GM19463 (cell line): Measurements from ENCODE around the gene ATP8A2.
"Not testable (repeated sequence)": the region's sequence is repeated elsewhere in the genome, so short reads cannot be mapped to it uniquely, and the experiment has no call there.

Experiments
- ATAC-seq: cut with Tn5 transposase; IDR thresholded peaks from one replicate; pipeline ENCODE4 v1.9.1; 2021; ENCODE audit warnings: mild to moderate bottlenecking, moderate library complexity; ENCODE audit not compliant: unreplicated experiment

Gene ATP8A2

DNA sequence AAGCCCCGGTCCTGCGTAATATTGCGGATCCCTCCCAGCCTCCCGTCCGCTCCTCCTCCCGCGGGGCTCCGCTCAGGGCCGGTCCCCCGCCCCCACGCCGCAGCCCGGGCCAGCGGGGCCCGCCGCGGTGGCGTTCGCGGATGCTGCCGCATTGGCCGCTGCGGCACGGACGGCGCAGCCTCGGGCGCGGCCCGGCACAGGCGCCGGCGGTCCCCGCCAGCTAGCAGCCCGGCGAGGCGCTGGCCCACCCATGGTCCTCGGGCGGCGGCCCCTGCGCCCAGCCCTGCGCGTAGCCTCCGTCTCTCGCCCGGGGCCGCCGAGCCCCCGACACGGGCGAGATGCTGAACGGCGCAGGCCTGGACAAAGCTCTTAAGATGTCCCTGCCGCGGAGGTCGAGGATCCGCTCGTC is at the start of gene ATP8A2:
Gene ATP8A2 (plus strand): TSS at position 100 of the 409 bp plus-strand sequence. CDS start 239 bp downstream, at position 339.
- ATAC-seq = no peak

DNA sequence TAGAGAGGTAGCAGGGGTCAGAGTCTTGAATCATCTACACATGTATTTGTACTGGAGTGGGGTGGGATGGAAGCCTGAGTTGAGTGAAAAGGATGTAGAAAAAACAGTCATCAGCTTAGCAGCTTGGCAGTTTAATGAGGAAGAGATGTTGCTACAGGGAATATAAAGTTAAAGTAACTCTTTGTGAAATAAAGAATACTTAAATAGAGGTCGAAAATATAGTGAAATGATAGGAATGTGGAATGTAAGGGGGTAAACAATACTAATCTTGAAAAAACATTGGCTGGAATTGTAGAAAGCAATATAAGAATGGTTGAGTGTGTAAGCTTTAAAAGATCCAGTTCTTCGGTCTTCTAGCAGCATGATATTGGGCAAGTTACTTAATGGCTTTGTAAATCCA is 47.7 kb upstream of the ATP8A2 start:
- no peak for ATAC-seq

DNA sequence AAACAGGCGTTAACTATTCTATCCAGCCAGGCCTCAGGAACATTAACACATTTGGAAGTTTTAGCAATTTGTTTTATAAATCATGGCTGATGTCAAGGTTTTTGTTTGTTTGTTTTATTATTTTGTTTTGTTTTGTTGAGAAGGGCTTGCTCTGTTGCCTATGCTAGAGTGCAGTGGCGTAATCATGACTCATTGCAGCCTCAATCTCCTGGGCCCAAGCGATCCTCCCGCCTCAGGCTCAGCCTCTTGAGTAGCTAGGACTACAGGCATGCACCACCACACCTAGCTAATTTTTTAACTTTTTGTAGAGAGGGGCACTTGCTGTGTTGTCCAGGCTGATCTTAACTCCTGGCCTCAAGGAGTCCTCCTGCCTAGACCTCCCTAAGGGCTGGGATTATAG is 42.1 kb upstream of the ATP8A2 start:
- no peak for ATAC-seq

DNA sequence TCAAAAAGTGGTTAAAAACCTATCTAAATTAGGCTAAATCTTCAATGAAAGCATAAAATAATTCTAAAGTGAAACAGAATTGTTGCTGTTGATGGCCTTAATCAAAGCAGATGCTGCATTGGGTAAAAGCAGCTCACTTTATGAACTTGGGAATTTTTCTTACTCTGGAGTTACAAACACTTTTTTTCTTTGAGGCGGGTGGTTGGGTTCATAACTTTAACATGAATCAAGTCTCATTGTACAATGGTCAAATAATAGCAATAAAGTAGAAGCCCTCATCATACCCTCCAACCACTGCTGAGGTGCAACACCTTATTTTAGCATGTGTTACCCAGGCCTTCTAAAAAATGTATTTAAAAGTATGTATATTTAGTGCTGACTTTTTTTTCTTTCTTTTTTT is 41.2 kb upstream of the ATP8A2 start:
- ATAC-seq = no peak

DNA sequence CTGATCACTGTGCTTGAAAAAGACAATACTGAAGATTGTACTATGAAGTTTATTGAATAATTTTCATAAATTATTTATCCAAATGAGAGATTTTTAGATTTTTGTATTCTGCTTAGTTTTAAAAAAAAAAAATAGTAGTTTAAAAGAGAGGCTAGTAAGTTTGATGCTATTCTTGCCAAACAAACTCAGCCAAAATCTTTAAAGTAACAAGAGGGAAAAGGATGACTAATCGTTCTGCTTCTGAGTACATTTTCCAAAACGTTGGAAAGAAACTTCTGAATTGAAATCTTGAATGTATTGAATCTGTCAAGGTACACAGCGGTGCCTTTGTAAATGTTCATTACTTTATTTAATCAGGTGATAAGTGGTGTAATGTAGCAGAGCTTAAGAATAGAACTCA is 35.9 kb upstream of the ATP8A2 start:
- no peak for ATAC-seq

DNA sequence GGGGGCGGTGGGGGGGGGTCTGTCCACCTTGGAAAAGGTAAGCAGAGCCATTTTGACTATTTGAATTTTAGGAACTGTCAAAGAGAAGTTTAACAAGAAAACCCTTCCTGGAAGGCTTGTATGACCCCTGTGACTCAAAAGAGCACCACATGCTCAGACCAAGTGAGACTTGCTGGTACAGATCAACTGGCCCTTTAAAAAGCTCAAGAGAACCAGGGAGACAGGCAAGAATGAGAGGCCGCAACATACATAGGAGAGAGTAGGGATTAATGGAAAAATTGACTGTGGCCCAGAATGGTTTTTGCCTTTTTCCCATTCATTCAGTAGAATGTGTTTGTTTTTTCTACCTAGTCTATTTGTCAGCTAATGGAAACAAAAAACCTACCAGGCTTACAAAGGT is 26.2 kb upstream of the ATP8A2 start:
- ATAC-seq = no peak

DNA sequence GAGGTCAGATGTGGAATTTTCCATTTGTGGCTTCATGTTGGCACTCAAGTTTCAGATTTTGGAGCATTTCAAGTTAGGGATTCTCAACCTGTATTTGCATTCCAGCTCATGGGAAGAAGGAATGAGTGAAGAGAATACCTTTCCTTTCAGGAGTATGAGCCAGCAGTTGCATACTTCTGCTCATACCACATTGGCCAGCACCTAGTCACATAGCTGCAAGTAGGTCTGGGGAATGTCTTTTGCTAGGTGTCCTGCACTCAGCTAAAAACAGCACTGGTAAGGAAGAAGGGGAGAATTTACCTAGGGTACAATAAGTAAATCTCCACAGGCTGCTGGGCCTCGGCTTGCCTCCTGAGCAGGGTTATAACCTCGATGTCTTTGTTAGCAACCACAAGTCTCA is 24.6 kb upstream of the ATP8A2 start:
- no peak for ATAC-seq

DNA sequence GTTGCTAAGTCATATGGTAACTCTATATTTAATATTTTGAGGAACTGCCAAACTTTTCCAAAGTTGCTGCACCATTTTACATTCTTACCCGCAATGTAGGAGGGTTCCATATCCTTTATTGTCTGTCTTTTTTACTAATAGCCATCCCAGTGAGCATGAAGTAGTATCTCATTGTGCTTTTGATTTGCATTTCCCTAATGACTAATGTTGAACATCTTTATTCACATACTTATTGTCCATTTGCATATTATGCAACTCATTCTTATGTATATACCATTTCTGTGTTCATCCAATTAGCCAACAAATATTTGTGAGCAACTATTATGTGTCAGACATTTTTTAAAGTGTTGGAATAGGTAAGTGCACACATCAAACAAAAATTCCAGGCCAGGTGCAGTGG is 20.4 kb upstream of the ATP8A2 start:
- ATAC-seq = no peak

DNA sequence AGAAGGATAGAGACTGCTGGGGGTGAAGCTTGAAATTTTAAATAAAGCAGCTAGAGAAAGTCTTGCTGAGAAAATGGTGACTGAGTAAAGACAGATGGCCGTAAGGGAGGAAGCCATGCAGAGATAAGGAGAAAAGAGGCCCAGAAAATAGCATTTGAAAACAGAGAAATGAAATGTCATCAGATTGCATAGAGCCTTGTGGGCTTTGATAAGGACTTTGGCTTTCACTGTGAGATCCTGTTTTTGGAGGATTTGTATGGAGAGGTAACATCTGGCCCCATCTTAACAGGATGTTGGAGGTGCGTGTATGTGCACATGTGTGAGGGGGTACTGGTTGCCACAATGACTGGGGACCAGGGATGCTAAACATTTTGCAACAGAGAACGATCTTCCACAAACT is 19.5 kb upstream of the ATP8A2 start:
- no peak for ATAC-seq

DNA sequence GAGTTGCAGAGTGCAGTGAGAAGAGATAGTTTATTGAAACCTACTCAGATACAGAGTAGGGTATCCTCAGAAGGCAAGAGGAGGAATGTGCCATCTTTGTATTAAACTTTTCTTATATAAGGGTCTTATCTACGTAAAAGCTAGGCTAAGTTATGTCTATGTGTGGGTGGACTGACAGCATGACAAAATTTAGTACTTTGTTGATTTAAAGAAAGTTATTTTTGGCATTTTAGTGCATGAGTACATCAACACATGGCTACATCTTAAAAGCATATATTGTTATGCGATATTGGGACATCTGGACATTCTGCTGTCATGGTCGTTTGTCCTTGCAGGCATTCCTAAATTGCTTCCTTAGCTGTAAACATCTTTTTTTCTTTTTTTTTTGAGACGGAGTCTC is 19.0 kb upstream of the ATP8A2 start:
- no peak for ATAC-seq

DNA sequence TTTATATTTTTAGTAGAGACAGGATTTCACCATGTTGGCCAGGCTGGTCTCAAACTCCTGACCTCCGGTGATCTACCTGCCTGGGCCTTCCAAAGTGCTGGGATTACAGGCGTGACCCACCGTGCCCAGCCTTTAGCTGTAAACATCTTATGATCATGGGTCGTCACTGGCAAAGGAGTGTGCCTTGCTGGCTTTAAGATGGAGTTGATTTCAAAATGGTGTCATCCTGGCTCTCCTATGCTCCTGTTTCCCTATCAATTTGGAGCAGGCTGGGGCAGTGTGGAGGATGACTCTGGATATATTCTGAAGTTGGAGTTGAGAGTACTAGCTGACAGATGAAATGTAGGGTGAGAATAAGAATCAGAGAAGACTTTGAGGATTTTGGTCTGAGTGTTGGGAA is 18.4 kb upstream of the ATP8A2 start:
- ATAC-seq = no peak

DNA sequence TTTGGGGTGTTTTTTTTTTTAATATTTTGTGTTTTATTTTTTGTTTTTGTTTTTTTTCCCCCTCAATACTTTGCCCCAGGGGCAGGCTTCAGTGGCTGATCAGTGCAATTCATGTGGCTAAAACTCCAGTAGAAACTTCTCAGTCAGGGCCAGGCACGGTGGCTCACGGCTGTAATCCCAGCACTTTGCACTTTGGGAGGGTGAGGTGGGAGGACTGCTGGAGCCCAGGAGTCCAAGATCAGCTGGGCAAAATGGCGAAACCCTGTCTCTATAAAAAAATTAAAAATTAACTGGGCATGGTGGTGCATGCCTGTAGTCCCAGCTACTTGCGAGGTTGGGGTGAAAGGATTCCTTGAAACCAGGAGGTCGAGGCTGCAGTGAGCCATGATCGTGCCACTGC is 17.4 kb upstream of the ATP8A2 start:
- ATAC-seq = no peak

DNA sequence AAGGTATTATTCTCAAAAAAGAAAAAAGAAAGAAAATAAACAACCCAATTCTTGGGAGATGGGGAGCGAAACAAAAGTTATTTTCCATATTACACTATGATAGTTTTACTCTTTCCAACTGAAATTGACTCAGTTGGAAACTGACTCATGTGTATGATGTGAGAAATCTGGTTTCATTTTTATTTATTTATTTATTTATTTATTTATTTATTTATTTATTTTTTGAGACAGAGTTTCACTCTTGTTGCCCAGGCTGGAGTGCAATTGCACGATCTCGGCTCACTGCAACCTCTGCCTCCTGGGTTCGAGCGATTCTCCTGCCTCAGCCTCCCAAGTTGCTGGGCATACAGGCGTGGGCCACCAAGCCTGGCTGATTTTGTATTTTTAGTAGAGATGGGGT is 11.3 kb upstream of the ATP8A2 start:
- not testable (repeated sequence) for ATAC-seq

DNA sequence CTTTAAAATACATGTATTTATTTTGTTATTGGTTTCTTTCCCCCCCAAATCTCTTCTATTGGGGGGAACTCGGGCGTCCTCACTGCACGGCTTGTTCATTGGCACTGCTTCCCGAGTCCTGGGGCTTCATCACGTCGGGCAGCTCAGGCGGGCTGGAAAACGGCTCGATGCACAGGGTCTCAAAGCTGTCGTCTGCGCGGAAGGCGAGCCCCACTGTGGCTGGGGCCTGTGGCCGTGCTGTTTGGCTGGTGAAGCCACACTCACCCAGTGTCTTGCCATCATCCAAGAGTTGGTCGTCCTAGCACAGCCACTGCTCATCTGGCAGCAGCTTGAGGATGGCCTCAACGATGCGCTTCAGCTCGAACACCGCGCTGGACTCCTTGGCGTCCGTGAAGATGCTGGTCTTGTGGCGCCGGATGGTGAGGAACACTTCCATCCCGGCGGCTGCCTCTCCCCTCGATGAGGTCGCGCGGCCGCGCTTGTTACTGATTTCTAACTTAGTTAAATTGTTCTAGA is 6.0 kb upstream of the ATP8A2 start:
- ATAC-seq = no peak

DNA sequence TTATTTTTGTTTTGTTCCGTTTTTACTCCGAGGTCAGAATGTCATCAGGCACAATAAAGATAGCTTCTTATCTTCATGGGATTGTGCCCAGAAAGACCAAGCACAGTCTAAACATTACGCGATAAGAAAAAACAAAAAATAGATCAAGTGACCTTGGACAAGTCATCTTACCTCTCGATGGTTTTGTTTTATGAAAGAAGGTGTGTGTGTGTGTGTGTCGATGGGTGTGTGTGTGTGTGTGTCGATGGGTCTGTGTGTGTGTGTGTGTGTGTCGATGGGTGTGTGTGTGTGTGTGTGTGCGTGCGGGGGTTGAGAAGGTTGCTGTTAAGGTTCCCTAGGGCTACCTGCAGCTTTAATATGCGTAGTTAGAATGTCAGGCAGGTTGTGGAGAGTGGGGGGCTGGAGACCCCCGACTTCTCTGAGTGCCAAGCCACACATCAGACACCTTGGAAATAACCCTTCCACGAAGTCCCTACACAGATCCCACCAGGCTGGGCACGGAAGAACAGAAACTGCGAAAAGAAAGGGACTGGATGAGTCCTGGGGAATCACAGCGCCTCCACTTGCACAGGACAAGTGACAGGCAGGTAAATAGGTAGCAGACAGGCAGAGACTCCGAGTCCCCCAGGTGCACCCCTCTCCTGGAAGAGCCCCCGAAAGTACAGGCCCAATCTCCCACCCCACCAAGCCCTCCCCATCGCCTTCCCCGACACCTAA is 458 bp upstream of the ATP8A2 start:
- ATAC-seq = no peak

DNA sequence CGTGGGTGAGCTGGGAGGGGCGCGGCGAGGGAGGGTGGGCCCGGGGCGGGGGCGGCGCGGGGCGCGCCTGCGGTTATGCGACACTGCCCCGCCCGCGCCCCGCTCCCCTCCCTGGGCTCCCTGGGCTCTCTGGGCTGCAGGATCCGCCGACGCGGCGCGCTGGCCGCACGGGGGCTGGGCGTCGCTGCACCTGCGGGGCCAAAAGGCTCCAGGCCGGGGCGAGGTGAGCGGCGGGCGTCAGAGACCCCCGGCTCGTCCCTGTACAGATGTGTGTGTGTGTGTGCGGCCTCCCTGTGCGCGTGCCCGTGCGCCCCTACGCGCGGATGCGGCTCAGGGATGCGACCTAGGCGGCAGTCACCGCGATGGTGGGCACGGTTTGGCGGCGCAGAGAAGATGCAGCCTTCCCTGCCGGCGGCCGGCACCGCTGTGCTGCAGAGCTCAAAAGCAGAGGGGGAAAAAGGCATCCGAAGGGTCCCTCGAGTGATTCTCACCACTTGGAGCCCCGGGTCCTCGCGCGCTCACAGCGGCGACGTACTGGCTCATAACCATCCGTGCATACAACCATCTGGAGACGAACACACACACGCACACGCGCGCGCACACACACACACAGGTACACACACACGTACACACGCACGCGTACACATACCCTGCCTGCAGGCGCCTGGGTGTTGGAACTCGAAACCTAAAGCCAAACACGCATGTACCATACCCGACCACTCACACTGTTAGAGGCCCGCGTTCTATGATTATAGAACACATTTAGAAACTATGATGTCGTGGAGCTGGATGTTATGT is 709 bp downstream of the ATP8A2 start:
- ATAC-seq = no peak

DNA sequence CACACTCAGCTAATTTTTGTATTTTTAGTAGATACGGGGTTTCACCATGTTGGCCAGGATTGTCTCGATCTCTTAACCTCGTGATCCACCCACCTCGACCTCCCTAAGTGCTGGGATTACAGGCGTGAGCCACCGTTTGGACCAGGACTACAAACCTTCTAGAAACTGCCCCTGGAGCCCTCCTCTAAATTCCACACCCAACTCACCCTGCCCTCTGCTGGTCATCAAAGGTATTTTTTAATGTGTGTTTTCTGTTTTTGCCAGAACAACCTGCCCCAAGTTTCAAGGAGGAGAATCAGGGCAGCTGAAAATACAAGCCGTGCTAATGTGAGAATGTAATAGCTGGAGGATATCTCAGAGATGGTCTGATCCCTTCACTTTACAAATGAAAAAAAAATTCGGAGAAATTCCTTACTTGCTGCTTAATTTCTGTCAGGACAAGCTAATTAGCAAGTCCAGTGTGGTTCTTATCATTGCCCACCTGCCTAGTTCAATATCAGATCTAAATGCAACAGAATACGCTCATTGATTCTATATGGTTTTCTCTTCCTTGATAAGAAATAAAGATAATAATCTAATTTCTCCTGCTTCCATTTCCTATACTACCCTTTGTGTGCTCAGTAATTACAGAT is 4.1 kb downstream of the ATP8A2 start:
- no peak for ATAC-seq

DNA sequence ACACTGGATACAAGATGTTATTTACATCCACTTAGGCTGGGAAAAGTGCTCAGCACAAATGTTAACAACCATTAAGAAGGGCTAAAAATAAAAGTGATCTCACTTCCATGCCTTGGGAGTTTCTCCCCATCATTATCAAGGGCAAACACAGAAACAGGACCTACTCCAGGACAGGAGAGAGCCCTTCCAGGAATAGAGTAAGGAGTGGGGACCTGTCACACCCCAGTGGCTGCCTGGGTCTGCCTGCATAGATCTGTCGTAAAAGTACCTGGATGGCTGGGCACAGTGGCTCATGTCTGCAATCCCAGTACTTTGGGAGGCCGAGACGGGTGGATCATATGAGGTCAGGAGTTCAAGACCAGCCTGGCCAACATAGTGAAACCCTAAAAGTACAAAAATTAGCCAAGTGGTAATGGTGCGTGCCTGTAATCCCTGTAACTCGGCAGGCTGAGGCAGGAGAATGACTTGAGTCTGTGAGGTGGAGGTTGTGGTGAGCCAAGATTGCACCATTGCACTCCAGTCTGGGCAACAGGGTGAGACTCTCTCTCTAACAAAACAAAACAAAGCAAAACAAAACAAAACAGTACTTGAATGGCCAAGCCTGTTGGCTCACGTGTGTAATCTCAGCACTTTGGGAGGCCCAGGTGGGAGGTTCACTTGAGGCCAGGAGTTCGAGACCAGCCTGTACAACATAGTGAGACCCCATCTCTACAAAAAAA is 5.6 kb downstream of the ATP8A2 start:
- ATAC-seq = no peak

DNA sequence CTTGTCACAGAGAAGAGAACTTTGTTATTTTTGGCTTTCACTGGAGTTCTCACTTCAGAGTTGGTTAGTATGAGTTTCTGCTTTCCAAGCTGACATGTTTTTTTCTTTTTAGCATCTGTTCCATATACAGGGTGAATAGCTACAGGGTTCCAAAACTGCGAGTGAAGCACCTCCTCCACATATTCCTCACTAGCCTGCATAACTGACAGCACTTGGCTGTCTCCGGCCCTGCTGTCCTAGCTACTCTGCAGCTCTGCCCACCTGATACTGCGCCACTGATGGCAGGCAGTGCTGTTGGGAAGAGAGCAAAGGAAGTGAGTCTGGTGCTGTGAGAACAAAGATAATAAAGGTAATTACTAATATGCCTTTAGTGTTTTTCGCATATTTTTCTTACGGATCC is 6.8 kb downstream of the ATP8A2 start:
- ATAC-seq = no peak

DNA sequence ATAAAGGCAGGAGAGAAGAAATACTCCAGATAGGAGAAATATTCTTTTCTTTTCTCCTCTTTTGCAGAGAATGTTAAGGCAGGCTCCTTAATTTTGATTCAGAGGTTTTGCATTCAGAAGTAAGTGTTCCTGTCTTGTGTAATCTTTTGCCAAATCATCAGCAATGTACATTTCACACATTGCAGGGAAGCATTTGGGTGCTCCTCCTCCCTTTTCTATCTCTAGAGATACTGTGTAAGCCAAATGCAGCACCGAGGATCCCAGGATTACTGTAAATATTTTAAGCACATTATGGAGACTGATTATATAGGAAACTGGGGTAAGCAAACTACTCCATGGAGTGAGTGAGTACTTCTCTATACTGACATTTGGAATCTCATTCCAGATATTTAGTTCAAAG is 7.2 kb downstream of the ATP8A2 start:
- ATAC-seq = no peak

DNA sequence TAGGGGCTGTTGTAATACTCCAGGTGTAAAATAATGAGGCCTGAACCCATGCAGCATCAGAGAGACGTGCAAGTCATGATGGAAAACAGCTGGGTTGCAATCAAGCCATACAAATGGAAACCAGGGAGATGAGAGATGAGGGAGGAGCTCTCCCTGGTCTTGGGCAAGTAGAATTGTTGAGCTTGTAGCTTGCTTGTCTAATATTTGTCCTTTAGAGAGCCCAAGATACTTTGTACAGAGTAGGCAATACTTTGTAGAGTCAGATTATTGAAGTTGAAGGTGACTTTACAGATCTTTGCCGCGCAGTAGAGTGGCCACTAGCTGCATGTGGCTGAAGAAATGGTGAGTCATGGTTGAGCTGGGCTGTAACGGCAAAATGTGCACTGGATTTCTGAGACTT is 8.3 kb downstream of the ATP8A2 start:
- no peak for ATAC-seq
